GM10266 (cell line): ENCODE results near the gene ZNF189.

Experiments used
- DNase-seq: peaks from one replicate; pipeline ENCODE4 v3.0.0; 2012; ENCODE audit errors: extremely low spot score
- CTCF ChIP-seq: IDR thresholded peaks from 2 replicates; pipeline ENCODE4 v1.5.1; 2012; ENCODE audit warnings: mild to moderate bottlenecking, low read depth; ENCODE audit not compliant: control insufficient read depth, insufficient read depth; ENCODE audit errors: missing control alignments

The ZNF189 gene

DNA sequence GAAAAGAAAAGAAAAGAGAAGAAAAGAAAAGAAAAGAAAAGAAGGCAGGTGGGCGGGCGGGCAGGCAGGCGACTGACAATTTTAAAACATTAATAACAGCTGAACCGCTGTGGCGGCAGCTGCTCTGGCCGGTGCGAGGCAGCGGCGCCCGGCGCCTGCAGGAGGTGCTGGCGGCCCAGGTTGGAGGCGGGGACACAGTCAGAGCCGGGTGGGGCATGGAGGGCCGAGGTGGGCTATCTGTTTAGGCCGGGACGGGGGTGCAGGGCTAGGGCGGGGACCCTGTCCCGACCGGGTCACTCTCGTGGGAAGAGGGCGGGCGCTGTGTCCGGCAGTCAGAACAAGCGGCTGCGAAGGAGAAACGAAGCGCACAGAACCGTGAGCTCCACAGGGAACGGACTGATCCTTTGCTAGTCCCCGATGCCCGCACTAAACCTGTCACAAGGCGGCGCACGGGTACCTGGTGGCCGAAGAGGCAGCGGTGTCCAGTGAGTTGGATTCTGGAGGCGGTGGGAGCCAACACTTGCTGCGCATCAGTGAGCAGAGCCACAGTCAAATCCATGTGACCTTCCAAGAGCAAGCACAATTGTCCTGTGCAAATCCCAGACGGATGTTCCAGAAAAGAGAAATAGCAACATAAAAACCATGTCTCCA, 50.5 kb downstream of the ZNF189 start:
- TF ChIP-seq CTCF, result peak; percentile 79
- peak; percentile 66 for DNase-seq

GRCh38 chr9:101450931-101451330, 52.3 kb downstream of the ZNF189 start:
- TF ChIP-seq CTCF, result no peak

DNA sequence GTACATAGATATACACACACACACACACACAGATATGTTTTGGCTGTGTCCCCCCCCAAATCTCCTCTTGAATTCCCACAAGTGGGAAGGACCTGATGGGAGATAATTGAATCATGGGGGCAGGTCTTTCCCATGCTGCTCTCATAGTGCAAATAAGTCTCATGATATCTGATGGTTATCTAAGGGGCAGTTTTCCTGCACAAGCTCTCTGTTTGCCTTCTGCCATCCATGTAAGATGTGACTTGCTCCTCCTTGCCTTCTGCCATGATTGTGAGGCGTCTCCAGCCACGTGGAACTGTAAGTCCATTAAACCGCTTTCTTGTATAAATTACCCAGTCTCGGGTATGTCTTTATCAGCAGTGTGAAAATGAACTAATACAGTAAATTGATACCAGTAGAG, 52.8 kb downstream of the ZNF189 start:
- no peak for TF ChIP-seq CTCF
- no peak for DNase-seq

More at GRCh38 chr9:101450931-101451330, 52.3 kb downstream of the ZNF189 start:
- DNase-seq, result no peak

DNA sequence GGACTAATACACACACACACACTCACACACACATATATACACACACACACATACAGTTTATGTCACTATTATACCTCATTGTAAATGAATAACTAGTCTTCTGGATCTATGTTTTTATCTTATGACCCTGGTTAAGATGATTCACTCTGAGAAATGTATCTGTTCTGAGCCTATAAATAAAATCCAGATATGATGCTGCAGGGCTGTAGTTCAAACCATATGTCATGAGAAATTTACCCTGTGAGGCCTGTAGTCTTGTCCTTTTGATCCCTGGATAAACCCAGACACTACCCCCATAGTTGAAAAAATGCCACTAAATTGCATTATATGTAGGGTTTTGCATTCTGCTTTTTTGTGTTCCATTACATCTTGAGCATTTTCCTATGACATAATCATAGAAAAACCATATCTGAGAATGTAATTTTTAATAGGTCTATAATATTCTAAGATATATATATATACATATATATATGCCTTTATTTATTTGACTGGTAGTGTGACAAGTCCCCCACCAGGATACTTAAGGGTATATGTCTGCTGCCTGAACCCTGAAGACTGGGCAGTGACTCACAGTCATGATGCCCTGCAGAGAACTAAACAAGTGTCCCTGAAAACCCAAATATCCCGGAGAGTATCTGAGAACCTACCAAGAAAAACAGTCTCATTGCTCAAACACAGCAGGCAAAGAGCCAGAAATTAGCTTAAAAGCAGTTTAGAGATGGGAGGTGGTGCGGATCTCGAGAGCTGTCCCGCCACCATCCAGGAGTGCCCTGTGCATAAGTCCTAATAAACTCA, 55.3 kb downstream of the ZNF189 start:
- no peak for TF ChIP-seq CTCF
- DNase-seq, result no peak

DNA sequence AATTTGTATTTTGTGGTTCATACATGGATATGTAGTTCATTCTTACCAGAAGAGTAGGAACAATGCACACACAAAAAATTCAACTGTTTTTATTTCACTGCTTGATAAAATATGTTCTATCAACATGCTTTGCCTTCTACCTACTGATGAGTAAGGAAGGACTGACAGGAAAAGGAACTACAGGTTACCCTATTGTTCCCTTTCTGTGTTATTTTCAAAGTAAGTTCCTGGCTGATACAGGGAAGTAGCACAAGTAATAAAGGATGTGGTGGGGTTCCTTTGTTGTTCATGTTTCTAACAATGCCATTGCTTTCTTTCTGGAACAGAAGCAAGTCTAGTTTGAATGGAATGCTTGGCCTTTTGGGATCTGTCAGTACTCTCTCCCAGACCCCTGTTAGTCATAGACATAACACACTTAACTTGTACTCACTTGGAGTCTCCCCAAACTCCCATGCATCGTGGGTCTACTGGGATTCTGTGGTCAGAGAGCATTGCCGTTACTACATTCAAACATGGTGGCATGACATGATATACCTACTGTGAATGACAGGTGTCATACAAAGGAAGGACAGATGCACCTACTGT, 57.1 kb downstream of the ZNF189 start:
- no peak for TF ChIP-seq CTCF
- DNase-seq, result no peak

DNA sequence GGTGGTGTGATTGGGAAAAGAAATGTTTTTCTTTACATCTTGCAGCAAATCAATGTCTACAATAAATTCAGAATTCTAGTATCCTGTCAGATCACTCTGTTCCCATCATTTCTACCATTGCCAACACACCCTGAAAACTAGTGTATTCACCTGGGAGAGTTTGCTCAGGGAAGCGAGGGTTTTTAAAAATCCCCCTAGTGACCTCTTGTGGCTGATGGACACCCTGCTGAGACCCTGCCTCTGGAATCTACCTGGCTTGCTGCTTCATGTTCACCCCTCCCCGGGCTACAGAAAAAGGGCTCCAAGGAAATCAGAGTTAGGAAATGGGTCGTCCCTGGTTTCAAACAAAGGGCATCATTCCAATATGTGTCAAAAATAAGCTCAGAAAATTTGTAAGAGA, 58.4 kb downstream of the ZNF189 start:
- no peak for DNase-seq
- TF ChIP-seq CTCF, result peak; percentile 5
